ENCODE data around the gene SEMA3D.

SEMA3D gene

DNA sequence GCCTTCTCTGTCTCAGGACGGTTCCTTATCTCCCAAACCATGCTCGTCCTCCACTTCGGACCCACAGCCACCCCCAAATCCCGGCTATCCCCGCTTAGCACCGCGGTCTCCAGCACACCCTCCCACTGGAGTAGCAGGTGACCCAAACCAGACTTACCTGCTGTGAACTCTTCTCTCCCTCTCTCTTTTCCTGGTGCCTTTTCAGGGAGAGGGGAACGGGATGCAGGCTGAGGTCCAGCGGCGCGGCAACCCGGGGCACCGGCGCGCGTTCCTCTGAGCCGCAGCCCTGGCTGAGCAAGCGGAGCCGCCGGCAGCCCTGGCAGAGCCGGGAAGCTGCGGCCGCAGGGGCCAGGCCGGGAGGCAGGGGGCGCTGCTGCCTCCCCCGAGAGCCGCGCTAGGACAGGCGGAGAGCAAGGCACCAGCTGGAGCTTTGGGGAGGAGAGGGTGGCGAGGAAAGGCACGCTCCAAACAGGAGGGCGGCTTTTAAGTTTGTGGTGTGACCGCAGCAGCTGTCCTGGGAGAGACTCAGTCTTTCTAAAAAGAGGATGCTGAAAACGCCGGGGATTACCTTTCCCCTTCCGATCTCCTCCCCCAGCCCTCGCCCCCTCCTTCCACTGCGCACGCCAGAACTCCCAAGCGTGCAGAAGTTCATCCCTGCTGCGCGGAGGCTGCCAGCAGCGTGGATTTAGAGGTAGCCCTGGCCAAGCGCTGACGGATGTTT lies at the start of gene SEMA3D:
TSS of gene SEMA3D (minus strand) at position 536 of the 721 bp plus-strand sequence. CDS start 65,165 bp downstream, outside the sequence.
- no peak for DNase-seq

- DNase-seq, result no peak
Observed at GRCh38 chr7:85234730-85235129, 47.9 kb upstream of the SEMA3D start.

DNA sequence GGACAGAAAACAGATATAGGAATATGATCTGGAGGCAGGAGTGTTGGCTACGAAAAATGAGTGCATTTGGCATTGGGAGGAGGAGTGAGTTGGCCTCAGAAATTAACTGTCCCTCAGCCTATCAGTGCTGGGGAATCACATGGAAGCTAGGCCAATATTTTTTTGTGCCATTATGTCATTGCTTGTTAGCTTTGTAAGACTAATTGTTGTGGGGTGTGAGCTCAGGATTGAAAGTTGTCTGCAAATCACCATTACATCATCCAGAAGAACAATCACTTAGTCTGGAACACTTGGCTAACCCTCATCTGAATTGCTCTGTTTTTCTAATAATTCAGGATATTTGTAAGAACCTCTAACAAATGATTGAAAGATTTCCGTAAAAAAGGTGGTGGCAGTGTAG lies 45.2 kb upstream of the SEMA3D start:
- DNase-seq, result no peak

GRCh38 chr7:85230623-85231022 lies 43.8 kb upstream of the SEMA3D start:
- no peak for DNase-seq

GRCh38 chr7:85229544-85229943 lies 42.7 kb upstream of the SEMA3D start:
- DNase-seq, result no peak

DNA sequence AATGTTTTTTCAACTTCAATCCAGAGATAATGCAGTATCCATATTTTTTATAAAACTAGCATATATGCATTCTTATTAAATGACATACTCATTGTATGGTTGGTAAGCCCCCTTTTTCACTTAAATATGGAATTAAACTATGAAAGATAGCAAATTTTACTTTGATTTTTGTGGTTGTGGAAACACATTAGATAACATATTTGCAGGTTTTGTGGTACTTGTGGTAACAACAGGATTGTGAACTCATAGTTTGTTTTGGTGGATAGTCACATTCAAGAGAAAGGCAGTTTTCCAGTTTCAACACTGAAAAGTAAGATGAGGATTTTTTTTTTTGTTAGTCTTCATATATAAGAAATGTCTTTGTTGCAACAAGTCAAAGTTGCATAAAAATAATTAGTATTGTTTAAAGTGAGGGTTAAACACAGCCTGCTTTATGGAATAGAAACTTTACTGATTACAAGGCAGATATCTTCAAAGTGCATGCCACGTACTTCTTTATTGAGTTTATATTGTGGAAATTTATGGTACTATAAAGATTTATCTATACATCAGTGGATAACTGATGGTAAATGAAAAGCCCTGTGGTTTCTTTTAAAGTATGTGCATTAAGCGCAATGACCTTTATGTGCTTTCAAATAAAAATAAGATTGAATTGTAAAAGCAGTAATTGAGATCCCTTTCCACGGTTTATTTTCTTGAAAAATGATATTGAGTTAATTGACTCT lies 39.7 kb upstream of the SEMA3D start:
- no peak for DNase-seq

- DNase-seq, result no peak
Observed at GRCh38 chr7:85224171-85224570, 37.3 kb upstream of the SEMA3D start.

DNA sequence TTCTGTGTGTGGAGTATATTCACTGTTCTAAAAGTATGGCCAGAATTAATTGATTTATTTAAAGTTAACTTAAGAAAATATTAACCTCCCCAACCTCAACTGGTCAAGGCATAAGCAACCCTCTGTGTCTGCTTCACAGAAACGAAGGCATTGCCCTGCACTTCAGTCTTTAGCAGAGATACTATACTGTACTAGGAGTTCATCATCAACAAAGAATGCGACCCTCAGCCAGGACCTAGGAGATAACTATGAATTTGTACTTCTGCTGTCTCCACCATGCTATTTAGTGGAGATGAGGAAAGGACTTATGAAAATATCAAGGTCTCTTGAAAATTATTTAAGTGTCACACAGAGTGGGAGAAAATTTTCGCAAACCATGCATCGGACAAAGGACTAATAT lies 35.7 kb upstream of the SEMA3D start:
- no peak for DNase-seq

GRCh38 chr7:85221796-85222195 lies 34.9 kb upstream of the SEMA3D start:
- no peak for DNase-seq

DNA sequence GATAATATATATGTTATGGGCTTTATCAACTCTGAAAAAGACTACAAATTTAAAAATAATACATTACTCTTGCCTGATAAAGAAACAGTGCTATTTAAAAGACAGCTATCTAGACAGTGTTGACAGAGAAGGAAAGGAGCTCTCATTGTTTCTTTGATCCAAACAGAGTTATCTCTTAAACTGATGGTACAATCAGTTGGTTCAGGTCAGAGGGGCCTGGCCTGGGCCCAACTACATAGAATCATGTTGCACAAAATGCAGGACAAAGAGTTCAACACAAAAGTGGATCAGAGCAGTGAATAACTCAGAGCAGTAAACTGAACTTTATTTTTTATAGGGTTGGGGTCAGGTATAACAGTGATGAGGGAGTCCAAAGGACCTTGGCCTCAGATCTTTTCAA lies 33.8 kb upstream of the SEMA3D start:
- no peak for DNase-seq

GRCh38 chr7:85220023-85220422 lies 33.2 kb upstream of the SEMA3D start:
- no peak for DNase-seq

DNA sequence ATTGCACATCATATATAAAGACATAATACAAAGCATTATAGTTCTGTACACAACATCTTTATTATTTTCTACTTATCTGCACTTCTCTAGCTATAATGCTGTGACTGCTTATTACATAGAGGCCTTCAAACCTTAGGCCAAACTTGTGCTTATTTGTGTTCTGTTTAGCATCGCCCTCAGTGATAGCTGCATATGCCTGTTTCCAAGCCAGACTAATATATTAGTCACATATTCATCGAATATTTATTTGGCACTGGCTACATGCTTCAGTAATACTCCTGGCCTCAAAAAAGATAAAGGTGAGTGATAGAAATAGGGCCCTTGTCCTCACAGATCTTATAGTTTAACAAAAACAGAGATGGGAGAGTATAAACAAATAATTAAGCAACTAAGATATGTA lies 30.2 kb upstream of the SEMA3D start:
- DNase-seq, result no peak

- DNase-seq, result no peak
Observed at GRCh38 chr7:85215098-85215497, 28.2 kb upstream of the SEMA3D start.

- DNase-seq, result no peak
Observed at GRCh38 chr7:85213500-85213899, 26.6 kb upstream of the SEMA3D start.

- DNase-seq, result no peak
Observed at GRCh38 chr7:85205754-85206153, 18.9 kb upstream of the SEMA3D start.

DNA sequence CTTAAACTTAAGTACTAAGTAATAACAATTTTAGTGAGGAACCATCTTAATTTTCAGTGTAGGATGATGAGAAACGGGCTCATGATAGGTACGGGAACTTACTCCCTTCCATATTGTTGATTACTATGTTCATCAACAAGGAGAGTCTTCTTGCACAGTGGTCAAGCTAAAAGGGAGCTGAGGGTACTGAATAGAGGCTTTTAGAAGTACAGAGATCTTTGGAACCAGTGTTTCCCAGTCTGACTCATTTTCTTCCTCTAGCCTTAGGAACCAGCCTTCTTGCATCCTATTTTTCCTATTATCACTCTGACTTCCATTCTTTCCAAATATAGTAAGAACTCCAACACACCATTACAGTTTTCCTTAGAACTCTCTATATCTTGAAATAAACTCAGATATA lies 17.6 kb upstream of the SEMA3D start:
- DNase-seq, result no peak

- no peak for DNase-seq
Observed at GRCh38 chr7:85204061-85204460, 17.2 kb upstream of the SEMA3D start.

GRCh38 chr7:85201209-85201608 lies 14.4 kb upstream of the SEMA3D start:
- no peak for DNase-seq

DNA sequence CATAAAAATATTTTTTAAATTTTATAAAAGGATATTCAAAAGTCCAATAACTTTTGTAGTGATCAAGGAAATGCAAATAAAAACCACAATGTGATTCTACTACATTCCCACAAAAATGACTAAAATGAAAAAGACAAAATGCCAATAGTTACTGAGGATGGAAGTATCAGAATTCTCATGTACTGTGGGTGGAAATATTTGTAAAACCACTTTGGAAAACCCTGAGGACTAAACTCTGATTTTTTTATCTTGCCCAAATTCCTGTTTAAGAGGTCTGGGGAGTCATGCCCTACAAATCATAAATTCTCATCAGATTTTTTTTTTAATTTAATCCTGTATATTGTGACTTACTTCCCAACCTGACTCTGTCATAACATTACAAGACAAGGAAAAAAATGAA lies 9.8 kb upstream of the SEMA3D start:
- no peak for DNase-seq

DNA sequence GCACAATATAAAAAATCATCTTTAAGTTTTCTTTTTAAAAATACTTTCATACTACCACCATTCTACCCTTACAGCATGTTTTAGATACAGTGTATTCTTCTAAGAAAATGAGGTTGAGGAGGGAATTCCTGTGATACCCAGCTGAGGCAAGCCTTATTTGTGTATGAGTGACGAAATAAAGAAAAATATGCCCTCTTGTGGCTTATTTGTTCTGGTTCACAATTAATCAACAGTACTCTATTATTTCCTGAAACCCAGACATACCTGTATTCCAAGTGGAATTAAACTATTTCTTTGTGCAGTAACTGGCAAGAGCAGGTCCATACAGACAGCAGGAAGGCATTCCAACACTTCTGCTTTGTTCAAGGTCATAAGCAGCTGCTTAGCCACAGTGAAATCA lies 4.5 kb upstream of the SEMA3D start:
- DNase-seq, result no peak

DNA sequence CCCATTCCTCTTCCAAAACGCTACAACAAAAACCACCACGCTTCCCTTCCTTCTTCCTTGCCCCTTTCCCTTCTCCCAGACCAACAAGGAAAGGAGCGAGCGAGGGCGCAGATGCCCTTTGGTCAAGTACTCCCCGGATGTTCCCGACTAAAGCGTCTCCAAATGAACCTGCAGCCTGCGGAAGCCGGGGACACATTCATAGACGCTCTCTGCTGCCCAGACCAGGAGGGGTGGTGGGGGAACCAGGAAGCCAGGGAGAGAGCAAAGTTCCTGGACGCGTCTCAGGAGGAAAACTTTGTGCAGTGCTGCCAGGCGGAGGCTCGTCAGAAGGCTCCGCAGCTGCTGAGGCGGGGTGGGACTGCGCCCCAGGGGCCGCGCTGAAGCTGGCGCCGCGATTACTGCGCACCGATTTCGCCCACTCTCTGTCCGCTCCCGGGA lies 754 bp downstream of the SEMA3D start:
- no peak for DNase-seq

DNA sequence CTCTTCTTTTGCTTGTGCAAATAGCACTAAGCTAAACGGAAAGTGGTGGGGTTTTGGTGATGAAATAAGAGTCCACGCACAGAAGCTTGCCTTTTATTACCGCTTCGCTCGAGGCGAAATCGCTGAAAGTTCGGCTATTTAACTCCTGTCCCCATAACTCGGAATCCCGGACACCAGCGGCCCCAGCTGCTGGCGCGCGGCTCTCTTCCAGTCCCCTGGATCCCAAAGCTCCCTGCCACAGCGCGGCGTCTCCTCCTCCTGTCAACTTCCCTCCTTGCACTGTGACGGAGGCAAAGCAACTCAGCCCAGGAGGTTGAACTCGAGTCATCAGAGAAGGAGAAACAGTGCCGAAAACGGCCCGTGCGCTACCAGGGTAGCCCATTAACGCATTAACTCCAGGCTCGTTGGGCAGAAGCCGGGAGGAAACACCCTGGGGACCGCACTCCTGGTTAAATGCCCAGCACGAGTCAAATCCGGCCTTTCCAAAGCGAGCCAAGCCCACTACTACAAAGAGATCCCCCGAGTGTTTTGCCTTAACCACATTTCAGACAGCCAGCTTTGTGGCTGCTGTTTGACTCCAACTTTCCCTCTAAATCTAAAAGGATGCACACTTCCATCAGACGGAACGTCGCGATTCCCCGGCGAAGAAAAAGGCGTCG lies 1.3 kb downstream of the SEMA3D start:
- no peak for DNase-seq

DNA sequence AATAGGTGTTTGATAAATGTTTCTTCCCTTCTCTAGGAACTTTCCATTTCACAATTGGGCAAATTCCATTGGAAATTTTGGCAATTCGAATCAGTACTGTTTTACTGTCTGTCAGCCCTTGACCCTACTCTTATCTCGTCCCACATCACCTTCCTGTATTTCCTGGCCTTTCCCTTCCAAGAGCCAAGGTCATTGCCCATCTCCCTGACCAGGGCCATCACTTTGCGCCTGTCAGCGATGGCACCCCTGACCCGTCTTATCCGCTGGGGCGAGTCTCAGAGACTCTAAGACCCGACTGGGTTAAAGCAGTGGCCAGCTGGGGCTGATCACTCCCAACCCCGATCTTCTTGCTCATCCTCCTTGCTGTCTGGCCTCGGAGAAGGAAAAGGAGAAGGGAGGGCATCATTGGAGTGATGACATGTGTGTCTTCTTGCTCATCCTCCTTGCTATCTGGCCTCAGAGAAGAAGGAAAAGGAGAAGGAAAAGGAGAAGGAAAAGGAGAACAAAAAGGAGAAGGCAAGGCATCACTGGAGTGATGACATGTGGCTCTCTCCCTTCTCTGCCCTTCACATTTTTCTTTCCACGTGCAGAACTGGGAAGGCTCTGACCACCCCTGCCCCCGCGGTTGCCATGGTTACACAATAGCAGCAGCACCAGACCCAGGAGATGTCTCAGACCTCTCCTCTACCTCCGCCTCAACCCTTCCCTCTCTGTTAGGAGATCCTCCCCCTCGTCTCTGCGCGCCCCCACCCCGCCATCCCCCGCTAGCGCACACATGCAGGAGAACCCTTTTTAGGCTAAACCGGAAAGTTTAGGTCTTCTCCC lies 2.0 kb downstream of the SEMA3D start:
- DNase-seq, result no peak
